Neutrophil (primary cell): ENCODE data around the gene PKHD1.

Experiments used
- H3K27ac ChIP-seq: fragments of 200-600 bp; sonication (generic); 2 replicates; pipeline ENCODE4 v1.5.1; 2016; ENCODE audit warnings: mild to moderate bottlenecking, moderate library complexity
- H3K27me3 ChIP-seq: fragments of 200-600 bp; sonication (generic); 2 replicates; pipeline ENCODE4 v1.6.0; 2016; ENCODE audit warnings: mild to moderate bottlenecking
- H3K36me3 ChIP-seq: fragments of 200-600 bp; sonication (generic); 2 replicates; pipeline ENCODE4 v1.5.1; 2017
- H3K4me1 ChIP-seq, 2 experiments: fragments of 200-600 bp in 1 of 2; sonication (generic) in 1 of 2; 1 replicate in 1 of 2; 2 replicates in 1 of 2; pipeline versions ENCODE4 v1.5.1 to v1.6.1; 2013 to 2016; ENCODE audit warnings: low read depth in 1 of 2, low read length in 1 of 2, mild to moderate bottlenecking in 1 of 2, moderate library complexity in 1 of 2; ENCODE audit not compliant: control insufficient read depth in 1 of 2, insufficient read depth in 1 of 2
- H3K4me3 ChIP-seq, 2 experiments: fragments of 200-600 bp in 1 of 2; sonication (generic) in 1 of 2; 1 replicate in 1 of 2; 2 replicates in 1 of 2; pipeline ENCODE4 v1.5.1; 2013 to 2016; ENCODE audit warnings: low read depth in 1 of 2, low read length in 1 of 2, mild to moderate bottlenecking in 1 of 2, moderate library complexity in 1 of 2
- H3K9me3 ChIP-seq: fragments of 200-600 bp; sonication (generic); 2 replicates; pipeline ENCODE4 v1.5.1; 2016
- TF ChIP-seq, protein P1 (sequence below): fragments of 200-600 bp; sonication (generic); IDR thresholded peaks from 2 replicates; pipeline ENCODE4 v1.5.1; 2016; ENCODE audit warnings: antibody characterized with exemption

Gene PKHD1

DNA sequence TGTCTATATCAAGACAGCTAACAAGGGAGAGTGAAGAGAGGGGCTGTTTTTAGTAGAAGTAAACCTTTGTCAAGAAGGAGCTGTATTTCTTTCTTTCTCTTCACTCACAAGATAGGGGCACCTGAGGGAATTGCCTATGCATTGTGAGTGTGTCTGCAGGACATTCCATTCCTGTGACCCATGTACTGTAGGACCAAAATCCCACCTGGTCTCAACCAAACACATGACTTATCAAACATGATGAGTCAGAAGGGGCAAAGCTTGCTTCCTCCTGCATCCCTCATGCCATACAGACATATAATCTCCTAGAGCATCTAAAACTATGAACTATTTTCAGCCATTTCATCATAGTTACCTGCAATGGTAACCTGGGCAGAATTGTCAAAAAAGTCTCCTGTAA is 21.8 kb downstream of the PKHD1 start:
- H3K27ac ChIP-seq, result no peak overlapping the region
- H3K36me3 ChIP-seq, result no peaks in the 10 kb centered on the region
- TF ChIP-seq, protein P1, sequence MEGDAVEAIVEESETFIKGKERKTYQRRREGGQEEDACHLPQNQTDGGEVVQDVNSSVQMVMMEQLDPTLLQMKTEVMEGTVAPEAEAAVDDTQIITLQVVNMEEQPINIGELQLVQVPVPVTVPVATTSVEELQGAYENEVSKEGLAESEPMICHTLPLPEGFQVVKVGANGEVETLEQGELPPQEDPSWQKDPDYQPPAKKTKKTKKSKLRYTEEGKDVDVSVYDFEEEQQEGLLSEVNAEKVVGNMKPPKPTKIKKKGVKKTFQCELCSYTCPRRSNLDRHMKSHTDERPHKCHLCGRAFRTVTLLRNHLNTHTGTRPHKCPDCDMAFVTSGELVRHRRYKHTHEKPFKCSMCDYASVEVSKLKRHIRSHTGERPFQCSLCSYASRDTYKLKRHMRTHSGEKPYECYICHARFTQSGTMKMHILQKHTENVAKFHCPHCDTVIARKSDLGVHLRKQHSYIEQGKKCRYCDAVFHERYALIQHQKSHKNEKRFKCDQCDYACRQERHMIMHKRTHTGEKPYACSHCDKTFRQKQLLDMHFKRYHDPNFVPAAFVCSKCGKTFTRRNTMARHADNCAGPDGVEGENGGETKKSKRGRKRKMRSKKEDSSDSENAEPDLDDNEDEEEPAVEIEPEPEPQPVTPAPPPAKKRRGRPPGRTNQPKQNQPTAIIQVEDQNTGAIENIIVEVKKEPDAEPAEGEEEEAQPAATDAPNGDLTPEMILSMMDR, result no peak
- no peaks in the 10 kb centered on the region for H3K9me3 ChIP-seq
- no peaks in the 10 kb centered on the region for H3K27me3 ChIP-seq
- H3K4me1 ChIP-seq, result no peaks in the 10 kb centered on the region
- no peak overlapping the region for H3K4me3 ChIP-seq

GRCh38 chr6:52063584-52064344 is 23.6 kb downstream of the PKHD1 start:
- H3K4me1 ChIP-seq, result no peaks in the 10 kb centered on the region
- no peaks in the 10 kb centered on the region for H3K27me3 ChIP-seq
- no peaks in the 10 kb centered on the region for H3K36me3 ChIP-seq
- H3K4me3 ChIP-seq, result no peak overlapping the region
- H3K27ac ChIP-seq, result no peak overlapping the region
- H3K9me3 ChIP-seq, result no peaks in the 10 kb centered on the region
- TF ChIP-seq, protein P1, result no peak

DNA sequence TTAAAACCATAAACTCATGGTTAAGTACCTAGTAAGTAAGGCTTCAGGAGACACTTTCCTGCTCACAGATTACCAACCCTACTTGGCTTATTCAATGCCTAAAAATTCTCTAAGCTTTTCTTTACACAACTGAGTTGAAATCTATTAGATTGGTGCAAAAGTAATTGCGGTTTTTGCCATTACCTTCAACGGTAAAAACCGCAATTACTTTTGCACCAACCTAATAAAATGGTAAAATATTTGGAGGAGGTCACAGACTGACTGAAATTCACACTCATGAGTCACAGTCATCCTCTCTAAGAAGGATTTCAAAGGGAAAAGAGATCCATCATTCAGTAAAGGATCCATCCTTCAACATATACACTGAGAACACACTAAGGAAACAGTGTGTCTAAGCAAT is 25.9 kb downstream of the PKHD1 start:
- Histone ChIP-seq H3K4me3 (no peak overlapping the region), H3K27me3 (no peaks in the 10 kb centered on the region), H3K36me3 (no peaks in the 10 kb centered on the region), H3K9me3 (no peaks in the 10 kb centered on the region), H3K4me1 (no peaks in the 10 kb centered on the region), H3K27ac (no peak overlapping the region)
- TF ChIP-seq, protein P1, result no peak

GRCh38 chr6:52059821-52060220 is 27.6 kb downstream of the PKHD1 start:
- TF ChIP-seq, protein P1, result no peak
- no peaks in the 10 kb centered on the region for H3K9me3 ChIP-seq
- H3K4me1 ChIP-seq, result no peaks in the 10 kb centered on the region
- no peaks in the 10 kb centered on the region for H3K36me3 ChIP-seq
- no peak overlapping the region for H3K4me3 ChIP-seq
- no peak overlapping the region for H3K27ac ChIP-seq
- no peaks in the 10 kb centered on the region for H3K27me3 ChIP-seq

GRCh38 chr6:52055451-52055850 is 32.0 kb downstream of the PKHD1 start:
- no peaks in the 10 kb centered on the region for H3K9me3 ChIP-seq
- no peaks in the 10 kb centered on the region for H3K36me3 ChIP-seq
- TF ChIP-seq, protein P1, result no peak
- H3K27ac ChIP-seq, result no peak overlapping the region
- no peaks in the 10 kb centered on the region for H3K4me1 ChIP-seq
- H3K27me3 ChIP-seq, result no peaks in the 10 kb centered on the region
- H3K4me3 ChIP-seq, result no peak overlapping the region
